Measurements from ENCODE around the gene SST.

SST gene

DNA sequence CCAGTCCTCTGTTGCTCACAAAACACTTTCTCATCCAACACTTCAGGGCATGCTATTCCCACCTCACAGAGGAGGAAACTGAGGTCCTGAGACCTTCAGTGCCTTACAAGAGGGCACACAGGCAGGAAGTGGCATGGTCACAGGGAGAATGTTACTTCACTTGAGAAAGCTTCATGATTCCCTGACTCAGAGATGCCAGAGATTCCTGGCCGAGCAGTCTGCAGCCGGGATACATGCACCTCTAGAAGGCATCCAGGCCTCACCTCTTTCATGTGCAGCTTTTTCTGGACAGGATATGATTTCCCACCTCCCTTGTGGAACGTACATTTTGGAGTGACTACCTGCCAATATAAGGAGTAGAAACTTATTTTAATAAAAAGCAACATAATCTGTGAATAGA, 2.8 kb upstream of the SST start:
- Histone ChIP-seq H3K9me3 (replicated peaks; ENCODE audit: insufficient read depth, low read length) (no peaks in the 10 kb centered on the region), H3K9ac (ENCODE audit: low read length) (no peak overlapping the region), H2AFZ (ENCODE audit: low read length) (no peak overlapping the region), H3K9me2 (replicated peaks; ENCODE audit: insufficient read depth, low read length) (no peaks in the 10 kb centered on the region), H3K36me3 (replicated peaks; ENCODE audit: insufficient read depth, low read length) (no peaks in the 10 kb centered on the region), H3K27me3 (replicated peaks; ENCODE audit: insufficient read depth, low read length) (no peaks in the 10 kb centered on the region), H3F3A (ENCODE audit: insufficient read depth, low read length) (no peaks in the 10 kb centered on the region), H3K79me2 (ENCODE audit: low read length) (no peaks in the 10 kb centered on the region), H3K27ac (ENCODE audit: low read length) (no peak overlapping the region), H3K4me3 (ENCODE audit: low read length) (no peak overlapping the region), H3K4me1 (ENCODE audit: low read length) (no peaks in the 10 kb centered on the region), H3K4me2 (ENCODE audit: low read depth, low read length) (no peak overlapping the region), H4K20me1 (ENCODE audit: insufficient read depth, low read length) (no peaks in the 10 kb centered on the region)
- TF ChIP-seq EZH2phosphoT487 (IDR thresholded peaks at IDR 0.05; ENCODE audit: low read length) = no peak
- TF ChIP-seq EZH2 (optimal IDR thresholded peaks at IDR 0.05; ENCODE audit: low read depth, low read length) = no peak
- TF ChIP-seq, protein P1, sequence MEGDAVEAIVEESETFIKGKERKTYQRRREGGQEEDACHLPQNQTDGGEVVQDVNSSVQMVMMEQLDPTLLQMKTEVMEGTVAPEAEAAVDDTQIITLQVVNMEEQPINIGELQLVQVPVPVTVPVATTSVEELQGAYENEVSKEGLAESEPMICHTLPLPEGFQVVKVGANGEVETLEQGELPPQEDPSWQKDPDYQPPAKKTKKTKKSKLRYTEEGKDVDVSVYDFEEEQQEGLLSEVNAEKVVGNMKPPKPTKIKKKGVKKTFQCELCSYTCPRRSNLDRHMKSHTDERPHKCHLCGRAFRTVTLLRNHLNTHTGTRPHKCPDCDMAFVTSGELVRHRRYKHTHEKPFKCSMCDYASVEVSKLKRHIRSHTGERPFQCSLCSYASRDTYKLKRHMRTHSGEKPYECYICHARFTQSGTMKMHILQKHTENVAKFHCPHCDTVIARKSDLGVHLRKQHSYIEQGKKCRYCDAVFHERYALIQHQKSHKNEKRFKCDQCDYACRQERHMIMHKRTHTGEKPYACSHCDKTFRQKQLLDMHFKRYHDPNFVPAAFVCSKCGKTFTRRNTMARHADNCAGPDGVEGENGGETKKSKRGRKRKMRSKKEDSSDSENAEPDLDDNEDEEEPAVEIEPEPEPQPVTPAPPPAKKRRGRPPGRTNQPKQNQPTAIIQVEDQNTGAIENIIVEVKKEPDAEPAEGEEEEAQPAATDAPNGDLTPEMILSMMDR (IDR thresholded peaks at IDR 0.05; ENCODE audit: low read length) = no peak
- no peak for DNase-seq

DNA sequence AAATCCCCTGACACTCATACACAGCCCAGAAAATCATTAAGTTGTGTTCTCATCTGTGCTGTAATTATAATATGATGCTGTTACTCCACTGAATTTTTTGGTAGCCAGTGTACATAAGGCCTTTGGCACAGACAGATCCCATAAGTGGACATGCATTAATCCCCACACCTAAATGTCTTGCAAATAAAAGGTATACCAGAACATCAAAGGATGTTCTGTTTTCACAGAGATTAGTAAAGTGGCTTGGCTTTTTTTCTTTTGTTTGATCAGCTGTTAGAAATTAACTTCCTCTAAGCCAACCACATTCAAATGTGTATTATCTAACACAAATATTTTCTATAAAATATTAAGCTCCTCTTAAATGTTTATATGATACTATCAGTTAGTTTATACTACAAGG, 2.7 kb downstream of the SST start:
- Histone ChIP-seq H3K4me3 (ENCODE audit: low read length) (no peak overlapping the region), H3K27me3 (replicated peaks; ENCODE audit: insufficient read depth, low read length) (no peaks in the 10 kb centered on the region)
- no peak for TF ChIP-seq EZH2 (optimal IDR thresholded peaks at IDR 0.05; ENCODE audit: low read depth, low read length)
- TF ChIP-seq EZH2phosphoT487 (IDR thresholded peaks at IDR 0.05; ENCODE audit: low read length) = no peak
- TF ChIP-seq, protein P1 (IDR thresholded peaks at IDR 0.05; ENCODE audit: low read length) = no peak

DNA sequence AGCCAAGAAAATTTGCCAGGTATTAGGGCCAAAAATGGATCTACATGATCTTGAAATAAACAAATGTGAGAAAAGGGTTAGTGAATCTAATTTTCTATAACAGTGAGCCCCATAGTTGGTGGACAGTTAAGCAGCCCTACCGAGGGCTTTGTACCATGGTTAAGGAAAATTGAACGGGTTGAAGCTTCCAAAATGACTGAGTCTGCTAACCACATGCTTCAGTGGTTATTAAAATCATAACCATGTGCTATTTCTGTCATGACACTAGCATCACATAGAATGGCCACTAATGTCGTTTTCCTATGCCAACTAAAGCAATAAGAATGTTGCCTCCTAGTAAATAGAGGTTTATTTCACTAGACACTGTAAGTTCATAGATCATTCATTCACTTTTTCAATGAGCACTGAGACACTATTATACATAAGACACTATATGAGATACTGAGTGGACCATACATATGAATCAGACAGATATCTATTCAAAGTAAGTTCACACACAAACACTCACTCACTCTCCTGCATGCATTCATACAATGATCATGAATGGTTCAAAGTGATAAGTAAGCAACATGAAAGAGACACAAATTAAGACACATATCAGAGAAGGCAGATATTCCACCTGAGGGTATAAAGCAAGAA, 4.3 kb downstream of the SST start:
- no peaks in the 10 kb centered on the region for H3K9me2 ChIP-seq (replicated peaks; ENCODE audit: insufficient read depth, low read length)
- no peak overlapping the region for H3K9ac ChIP-seq (ENCODE audit: low read length)
- H3K27me3 ChIP-seq (replicated peaks; ENCODE audit: insufficient read depth, low read length) = no peaks in the 10 kb centered on the region
- H3K36me3 ChIP-seq (replicated peaks; ENCODE audit: insufficient read depth, low read length) = no peaks in the 10 kb centered on the region
- H3K9me3 ChIP-seq (replicated peaks; ENCODE audit: insufficient read depth, low read length) = no peaks in the 10 kb centered on the region
- TF ChIP-seq EZH2 (optimal IDR thresholded peaks at IDR 0.05; ENCODE audit: low read depth, low read length) = no peak
- TF ChIP-seq EZH2phosphoT487 (IDR thresholded peaks at IDR 0.05; ENCODE audit: low read length) = no peak
- TF ChIP-seq, protein P1 (IDR thresholded peaks at IDR 0.05; ENCODE audit: low read length) = no peak
- H2AFZ ChIP-seq (ENCODE audit: low read length) = no peak overlapping the region
- H3K4me3 ChIP-seq (ENCODE audit: low read length) = no peak overlapping the region
- H3F3A ChIP-seq (ENCODE audit: insufficient read depth, low read length) = no peaks in the 10 kb centered on the region
- peaks cover 7% of the 10 kb centered on the region for H3K4me1 ChIP-seq (ENCODE audit: low read length)
- no peak overlapping the region for H3K4me2 ChIP-seq (ENCODE audit: low read depth, low read length)
- no peak overlapping the region for H3K27ac ChIP-seq (ENCODE audit: low read length)
- H4K20me1 ChIP-seq (ENCODE audit: insufficient read depth, low read length) = no peaks in the 10 kb centered on the region
- DNase-seq = no peak
- no peaks in the 10 kb centered on the region for H3K79me2 ChIP-seq (ENCODE audit: low read length)

More for the DNA sequence above, 2.7 kb downstream of the SST start:
- Histone ChIP-seq H3K9me2 (replicated peaks; ENCODE audit: insufficient read depth, low read length) (no peaks in the 10 kb centered on the region), H3K4me1 (ENCODE audit: low read length) (peaks cover 7% of the 10 kb centered on the region), H3F3A (ENCODE audit: insufficient read depth, low read length) (no peaks in the 10 kb centered on the region), H2AFZ (ENCODE audit: low read length) (no peak overlapping the region), H3K4me2 (ENCODE audit: low read depth, low read length) (no peak overlapping the region), H3K79me2 (ENCODE audit: low read length) (no peaks in the 10 kb centered on the region), H3K9me3 (replicated peaks; ENCODE audit: insufficient read depth, low read length) (no peaks in the 10 kb centered on the region), H4K20me1 (ENCODE audit: insufficient read depth, low read length) (no peaks in the 10 kb centered on the region), H3K9ac (ENCODE audit: low read length) (no peak overlapping the region), H3K36me3 (replicated peaks; ENCODE audit: insufficient read depth, low read length) (no peaks in the 10 kb centered on the region), H3K27ac (ENCODE audit: low read length) (no peak overlapping the region)
- no peak for DNase-seq
